OCI-LY3 (cell line): Measurements from ENCODE around the gene SLC7A6OS.

Source experiments
- H2AFZ ChIP-seq: fragments of 200-600, 300-600 bp; shearing (Covaris generic); 2 replicates; pipeline ENCODE4 v1.6.0; 2014; ENCODE audit warnings: antibody characterized with exemption, low read depth, low read length
- H3K27ac ChIP-seq: fragments of 200-600, 300-600 bp; sonication (generic); 2 replicates; pipeline ENCODE4 v1.5.1; 2014; ENCODE audit warnings: mild to moderate bottlenecking, low read length, moderate library complexity, mixed read lengths
- H3K27me3 ChIP-seq: fragments of 200-600, 300-600 bp; sonication (generic); 2 replicates; pipeline ENCODE4 v1.6.1; 2014; ENCODE audit warnings: low read depth, low read length, mixed read lengths
- H3K36me3 ChIP-seq: fragments of 200-600, 300-600 bp; sonication (generic); replicated peaks from 2 replicates; pipeline ENCODE3; 2014; ENCODE audit warnings: low read depth, low read length, mixed read lengths
- H3K4me1 ChIP-seq: fragments of 300-600, 200-600 bp; sonication (generic); 2 replicates; pipeline ENCODE4 v1.6.1; 2014; ENCODE audit warnings: low read length, mixed read lengths
- H3K4me2 ChIP-seq: fragments of 200-600, 300-600 bp; sonication (generic); 2 replicates; pipeline ENCODE4 v1.6.1; 2014; ENCODE audit warnings: low read length, mixed read lengths
- H3K4me3 ChIP-seq: fragments of 300-600, 200-600 bp; sonication (generic); 2 replicates; pipeline ENCODE4 v1.5.1; 2014; ENCODE audit warnings: antibody characterized with exemption, mild to moderate bottlenecking, low read length, moderate library complexity
- H3K79me2 ChIP-seq: fragments of 300-600, 200-600 bp; shearing (Covaris generic); 2 replicates; pipeline ENCODE4 v1.6.1; 2014; ENCODE audit warnings: mild to moderate bottlenecking, low read length, mixed read lengths
- H3K9ac ChIP-seq: fragments of 300-600, 200-600 bp; shearing (Covaris generic); 2 replicates; pipeline ENCODE4 v1.6.0; 2014; ENCODE audit warnings: mild to moderate bottlenecking, low read length, moderate library complexity
- H3K9me3 ChIP-seq: fragments of 200-600, 300-600 bp; shearing (Covaris generic); 2 replicates; pipeline ENCODE4 v1.6.1; 2014; ENCODE audit warnings: low read length, mixed read lengths; ENCODE audit not compliant: insufficient read depth
- H4K20me1 ChIP-seq: fragments of 200-600, 300-600 bp; sonication (generic); 2 replicates; pipeline ENCODE4 v1.6.1; 2016; ENCODE audit warnings: low read length, mixed read lengths; ENCODE audit not compliant: insufficient read depth
- EZH2phosphoT487 ChIP-seq: fragments of 200-600 bp; shearing (Covaris generic); IDR thresholded peaks from 2 replicates; pipeline ENCODE4 v1.6.1; 2018; ENCODE audit warnings: antibody characterized with exemption, mixed run types, low read depth
- TF ChIP-seq, protein P1 (sequence below): fragments of 200-600, 300-600 bp; sonication (generic); IDR thresholded peaks from 2 replicates; pipeline ENCODE4 v1.5.1; 2014; ENCODE audit warnings: antibody characterized with exemption, low read length, low read depth

Gene SLC7A6OS

DNA sequence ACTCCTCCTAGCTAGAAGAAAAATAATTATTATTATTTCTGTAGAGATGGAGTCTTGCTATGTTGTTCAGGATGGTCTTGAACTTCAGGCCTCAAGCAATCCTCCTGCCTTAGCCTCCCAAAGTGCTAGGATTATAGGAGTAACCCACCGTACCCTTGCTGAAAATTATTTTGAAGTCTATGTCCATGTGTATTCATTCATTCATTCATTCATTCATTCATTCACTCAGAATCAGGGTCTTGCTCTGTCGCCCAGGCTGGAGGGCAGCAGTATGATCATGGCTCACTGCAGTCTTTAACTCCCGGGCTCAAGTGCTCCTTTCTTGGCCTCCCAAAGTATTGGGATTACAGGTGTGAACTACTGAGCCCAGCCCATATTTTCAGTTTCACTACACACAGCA lies 4.1 kb downstream of the SLC7A6OS start:
- Histone ChIP-seq H2AFZ (no peak overlapping the region), H3K9me3 (no peaks in the 10 kb centered on the region), H3K9ac (no peak overlapping the region), H3K4me2 (no peak overlapping the region), H3K27me3 (no peaks in the 10 kb centered on the region), H3K27ac (no peak overlapping the region), H3K4me1 (peaks cover 10% of the 10 kb centered on the region), H3K79me2 (peaks cover 27% of the 10 kb centered on the region), H3K4me3 (no peak overlapping the region), H3K36me3 (peaks cover 26% of the 10 kb centered on the region), H4K20me1 (no peaks in the 10 kb centered on the region)
- no peak for TF ChIP-seq EZH2phosphoT487
- TF ChIP-seq, protein P1, sequence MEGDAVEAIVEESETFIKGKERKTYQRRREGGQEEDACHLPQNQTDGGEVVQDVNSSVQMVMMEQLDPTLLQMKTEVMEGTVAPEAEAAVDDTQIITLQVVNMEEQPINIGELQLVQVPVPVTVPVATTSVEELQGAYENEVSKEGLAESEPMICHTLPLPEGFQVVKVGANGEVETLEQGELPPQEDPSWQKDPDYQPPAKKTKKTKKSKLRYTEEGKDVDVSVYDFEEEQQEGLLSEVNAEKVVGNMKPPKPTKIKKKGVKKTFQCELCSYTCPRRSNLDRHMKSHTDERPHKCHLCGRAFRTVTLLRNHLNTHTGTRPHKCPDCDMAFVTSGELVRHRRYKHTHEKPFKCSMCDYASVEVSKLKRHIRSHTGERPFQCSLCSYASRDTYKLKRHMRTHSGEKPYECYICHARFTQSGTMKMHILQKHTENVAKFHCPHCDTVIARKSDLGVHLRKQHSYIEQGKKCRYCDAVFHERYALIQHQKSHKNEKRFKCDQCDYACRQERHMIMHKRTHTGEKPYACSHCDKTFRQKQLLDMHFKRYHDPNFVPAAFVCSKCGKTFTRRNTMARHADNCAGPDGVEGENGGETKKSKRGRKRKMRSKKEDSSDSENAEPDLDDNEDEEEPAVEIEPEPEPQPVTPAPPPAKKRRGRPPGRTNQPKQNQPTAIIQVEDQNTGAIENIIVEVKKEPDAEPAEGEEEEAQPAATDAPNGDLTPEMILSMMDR, result no peak

DNA sequence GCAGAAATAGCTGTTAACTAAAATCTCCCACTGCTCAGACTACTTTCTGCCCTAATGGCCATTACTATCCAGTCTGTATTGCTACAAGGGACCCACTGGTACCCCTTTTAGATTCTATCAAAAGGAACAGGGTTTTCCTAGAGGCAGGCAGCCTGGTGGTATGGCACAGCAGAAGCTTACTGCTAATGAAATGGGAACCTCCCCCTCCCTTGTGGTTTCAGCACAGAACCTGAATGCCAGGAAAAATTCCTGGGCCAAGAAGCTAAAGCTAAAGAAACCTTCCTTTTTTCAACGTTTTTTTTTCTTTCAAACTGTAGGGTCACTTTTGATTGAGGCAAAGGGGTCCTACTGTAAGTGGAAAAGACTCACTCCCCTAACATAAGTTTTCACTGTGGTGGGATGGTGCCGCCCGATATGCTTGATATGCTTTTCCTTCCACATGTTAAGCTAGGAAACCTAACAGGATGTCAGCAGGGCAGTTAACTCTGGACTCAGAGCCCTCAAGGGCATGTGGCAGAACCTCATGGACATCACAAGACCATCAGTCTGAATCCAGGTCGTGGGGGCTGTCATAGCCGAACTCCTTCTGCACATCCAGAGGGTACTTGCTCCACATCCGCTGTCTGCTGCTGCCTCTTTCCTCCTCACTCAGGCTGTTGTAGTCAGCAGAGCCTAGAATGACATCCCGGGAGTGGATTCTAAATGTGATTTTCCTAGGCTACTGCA lies 9.8 kb downstream of the SLC7A6OS start:
- TF ChIP-seq EZH2phosphoT487, result no peak
- TF ChIP-seq, protein P1, result no peak
- Histone ChIP-seq H3K9ac (no peak overlapping the region), H3K79me2 (no peaks in the 10 kb centered on the region; the same call in 1 of the 2 replicates), H3K27ac (no peak overlapping the region), H4K20me1 (no peaks in the 10 kb centered on the region), H3K27me3 (no peaks in the 10 kb centered on the region), H2AFZ (no peak overlapping the region), H3K36me3 (peaks cover 78% of the 10 kb centered on the region), H3K4me3 (no peak overlapping the region), H3K4me2 (no peak overlapping the region), H3K9me3 (no peaks in the 10 kb centered on the region), H3K4me1 (no peaks in the 10 kb centered on the region)

DNA sequence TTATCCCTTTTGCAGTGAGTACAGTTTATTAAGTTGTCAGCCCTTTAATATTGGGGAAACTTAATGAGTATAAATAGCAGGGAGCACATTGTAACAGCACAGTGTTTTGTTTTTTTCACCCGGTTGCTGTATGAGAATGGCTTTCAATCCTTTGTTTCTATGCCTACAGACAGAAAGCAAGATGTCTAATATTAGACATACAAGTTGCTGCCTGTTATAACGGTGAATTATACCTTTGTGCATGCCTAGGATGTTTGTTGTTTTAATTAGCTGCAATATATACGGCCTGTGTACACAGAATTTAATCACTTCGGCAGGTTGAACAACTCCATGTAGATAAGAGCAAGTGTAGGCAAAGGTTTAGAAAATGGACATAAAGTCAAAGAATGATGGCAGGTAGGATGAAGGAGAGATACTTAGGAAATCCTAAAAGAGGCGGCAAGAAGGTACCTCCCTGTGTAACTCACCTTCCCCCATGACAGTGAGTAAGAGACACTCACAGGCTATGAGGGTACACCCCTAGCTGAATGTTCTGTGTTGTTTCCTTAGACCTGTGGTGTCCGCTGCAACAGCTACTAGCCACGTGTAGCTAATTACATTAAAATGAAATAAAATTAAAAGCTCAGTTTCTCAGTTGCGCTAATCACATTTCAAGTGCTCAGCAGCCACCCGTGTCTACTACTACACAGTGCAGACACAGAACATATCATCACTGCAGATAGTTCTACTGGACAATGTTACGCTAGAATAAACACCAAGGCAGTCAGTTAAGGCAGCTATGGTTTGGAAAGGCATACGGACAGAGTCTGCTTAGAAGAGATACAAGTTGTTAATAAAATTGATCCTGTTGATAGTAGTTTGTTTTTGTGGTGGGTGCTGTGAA lies 10.9 kb downstream of the SLC7A6OS start:
- no peak overlapping the region for H2AFZ ChIP-seq
- TF ChIP-seq EZH2phosphoT487, result no peak
- TF ChIP-seq, protein P1, result no peak
- H3K4me1 ChIP-seq, result no peaks in the 10 kb centered on the region
- H3K9me3 ChIP-seq, result no peaks in the 10 kb centered on the region
- H3K27ac ChIP-seq, result no peak overlapping the region
- H3K4me3 ChIP-seq, result no peak overlapping the region
- H3K36me3 ChIP-seq, result peaks cover 80% of the 10 kb centered on the region
- H4K20me1 ChIP-seq, result no peaks in the 10 kb centered on the region
- H3K4me2 ChIP-seq, result no peak overlapping the region
- H3K79me2 ChIP-seq, result no peaks in the 10 kb centered on the region; the same call in 1 of the 2 replicates
- no peaks in the 10 kb centered on the region for H3K27me3 ChIP-seq
- no peak overlapping the region for H3K9ac ChIP-seq

DNA sequence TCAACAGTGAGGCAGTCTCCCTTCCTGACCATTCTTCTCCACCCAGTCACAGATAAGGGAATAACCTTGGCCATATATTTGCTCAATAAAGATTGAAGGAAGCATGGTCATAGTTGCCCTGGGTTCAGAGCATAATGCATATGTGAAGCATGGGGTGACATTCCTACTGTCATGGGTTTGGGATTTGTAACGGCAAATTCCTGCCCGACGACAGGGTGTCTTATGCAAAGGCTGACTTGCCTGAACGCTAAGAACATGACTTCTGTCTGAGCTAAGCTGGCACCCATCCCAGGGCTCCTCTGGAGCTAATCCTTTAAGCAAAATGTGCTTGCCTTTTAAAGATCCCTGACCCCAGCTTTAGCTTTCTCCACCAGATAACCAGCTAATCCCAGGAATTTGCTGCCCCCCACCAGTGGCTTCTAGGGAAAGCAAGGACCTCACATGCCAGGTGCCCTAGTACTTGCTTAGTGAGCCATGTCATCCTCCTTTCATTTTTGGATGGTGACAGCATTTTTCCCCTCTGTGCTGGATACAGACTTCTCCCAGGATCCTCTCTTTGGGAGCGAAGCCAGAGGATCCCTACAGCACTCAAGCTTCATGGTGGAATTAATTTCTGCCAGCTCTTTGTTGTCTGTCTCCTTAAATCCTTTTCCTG lies 11.7 kb downstream of the SLC7A6OS start:
- Histone ChIP-seq H3K9me3 (no peaks in the 10 kb centered on the region), H3K4me1 (no peaks in the 10 kb centered on the region), H3K4me2 (no peak overlapping the region), H3K36me3 (peaks cover 87% of the 10 kb centered on the region), H4K20me1 (no peaks in the 10 kb centered on the region), H3K27me3 (no peaks in the 10 kb centered on the region), H2AFZ (no peak overlapping the region), H3K27ac (no peak overlapping the region), H3K9ac (no peak overlapping the region), H3K4me3 (no peak overlapping the region), H3K79me2 (no peaks in the 10 kb centered on the region)
- no peak for TF ChIP-seq EZH2phosphoT487
- TF ChIP-seq, protein P1, result no peak
